ENCODE measurements around the gene NTNG1. TPM values are rescaled to one million over a fixed set of nuclear protein-coding genes. Genes with fewer than 3 reads are reported as not detected.

Gene NTNG1
- total and polyA plus RNA-seq, 2 donors: 1.6 to 5.1 TPM

- Histone ChIP-seq H3K27ac (ENCODE audit: low read depth in 1 of 2, low read length in 1 of 2) (no peak overlapping the region), H3K4me3 (ENCODE audit: low read length in 2 of 2) (no peak overlapping the region), H3K36me3 (ENCODE audit: control insufficient read depth in 2 of 2, insufficient read depth in 2 of 2, low read length in 1 of 2) (no peaks in the 10 kb centered on the region), H3K9me3 (ENCODE audit: control insufficient read depth in 2 of 2, insufficient read depth in 1 of 2, low read length in 1 of 2) (no peaks in the 10 kb centered on the region), H3K27me3 (ENCODE audit: control insufficient read depth in 2 of 2, insufficient read depth in 1 of 2, low read length in 1 of 2) (no peaks in the 10 kb centered on the region), H3K4me1 (ENCODE audit: control insufficient read depth in 2 of 2, insufficient read depth in 2 of 2, low read length in 2 of 2) (peaks cover 0 to 3% of the 10 kb centered on the region in 2 donors)
- DNase-seq (ENCODE audit: low read depth in 6 of 9, low spot score in 9 of 9): no peak
- 57% methylated on average over 5 of the region's 5 CpGs for WGBS
Observed at GRCh38 chr1:107181253-107181969, 40.6 kb downstream of the NTNG1 start.

DNA sequence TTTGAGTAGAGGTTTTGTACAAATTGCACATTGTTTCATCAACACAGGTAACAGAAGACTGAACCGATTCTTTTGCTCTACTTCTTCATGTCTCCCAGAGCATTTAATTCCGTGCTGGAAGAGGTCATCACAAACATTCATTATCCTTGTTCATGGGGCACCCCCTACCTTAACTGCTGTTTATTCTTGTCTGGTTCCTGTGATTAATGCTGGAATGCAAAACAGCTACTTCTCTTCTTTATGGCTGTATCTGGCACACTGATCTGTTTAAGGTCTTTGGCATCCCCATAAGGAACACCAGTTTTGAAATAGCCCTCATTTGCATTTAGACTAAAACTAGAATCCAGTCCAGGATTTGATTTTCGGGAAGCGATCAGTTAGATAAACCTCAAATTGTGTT, 42.2 kb downstream of the NTNG1 start:
- H3K4me1 ChIP-seq (ENCODE audit: control insufficient read depth in 2 of 2, insufficient read depth in 2 of 2, low read length in 2 of 2): peaks cover 0 to 3% of the 10 kb centered on the region in 2 donors
- H3K4me3 ChIP-seq (ENCODE audit: low read length in 2 of 2): no peak overlapping the region
- H3K9me3 ChIP-seq (ENCODE audit: control insufficient read depth in 2 of 2, insufficient read depth in 1 of 2, low read length in 1 of 2): no peaks in the 10 kb centered on the region
- DNase-seq (ENCODE audit: low read depth in 6 of 9, low spot score in 9 of 9): no peak
- no peaks in the 10 kb centered on the region for H3K36me3 ChIP-seq (ENCODE audit: control insufficient read depth in 2 of 2, insufficient read depth in 2 of 2, low read length in 1 of 2)
- WGBS: 88% methylated on average over 4 of the region's 4 CpGs
- H3K27me3 ChIP-seq (ENCODE audit: control insufficient read depth in 2 of 2, insufficient read depth in 1 of 2, low read length in 1 of 2): no peaks in the 10 kb centered on the region
- no peak overlapping the region for H3K27ac ChIP-seq (ENCODE audit: low read depth in 1 of 2, low read length in 1 of 2)

GRCh38 chr1:107184888-107185287, 44.0 kb downstream of the NTNG1 start:
- 52% methylated on average over 2 of the region's 2 CpGs for WGBS

GRCh38 chr1:107187399-107187798, 46.6 kb downstream of the NTNG1 start:
- peak in 1 of 9 donors; percentile 5 for DNase-seq (ENCODE audit: low read depth in 6 of 9, low spot score in 9 of 9)
- peaks cover 0 to 3% of the 10 kb centered on the region in 2 donors for H3K4me1 ChIP-seq (ENCODE audit: control insufficient read depth in 2 of 2, insufficient read depth in 2 of 2, low read length in 2 of 2)
- WGBS: 51% methylated on average over 3 of the region's 3 CpGs
- no peaks in the 10 kb centered on the region for H3K9me3 ChIP-seq (ENCODE audit: control insufficient read depth in 2 of 2, insufficient read depth in 1 of 2, low read length in 1 of 2)
- H3K36me3 ChIP-seq (ENCODE audit: control insufficient read depth in 2 of 2, insufficient read depth in 2 of 2, low read length in 1 of 2): no peaks in the 10 kb centered on the region
- no peak overlapping the region for H3K27ac ChIP-seq (ENCODE audit: low read depth in 1 of 2, low read length in 1 of 2)
- no peaks in the 10 kb centered on the region for H3K27me3 ChIP-seq (ENCODE audit: control insufficient read depth in 2 of 2, insufficient read depth in 1 of 2, low read length in 1 of 2)
- no peak overlapping the region for H3K4me3 ChIP-seq (ENCODE audit: low read length in 2 of 2)

More at GRCh38 chr1:107184888-107185287, 44.0 kb downstream of the NTNG1 start:
- H3K4me1 ChIP-seq (ENCODE audit: control insufficient read depth in 2 of 2, insufficient read depth in 2 of 2, low read length in 2 of 2): peaks cover 0 to 3% of the 10 kb centered on the region in 2 donors
- no peaks in the 10 kb centered on the region for H3K36me3 ChIP-seq (ENCODE audit: control insufficient read depth in 2 of 2, insufficient read depth in 2 of 2, low read length in 1 of 2)
- DNase-seq (ENCODE audit: low read depth in 6 of 9, low spot score in 9 of 9): peak in 1 of 9 donors; percentile 6
- H3K27me3 ChIP-seq (ENCODE audit: control insufficient read depth in 2 of 2, insufficient read depth in 1 of 2, low read length in 1 of 2): no peaks in the 10 kb centered on the region
- no peak overlapping the region for H3K27ac ChIP-seq (ENCODE audit: low read depth in 1 of 2, low read length in 1 of 2)
- H3K9me3 ChIP-seq (ENCODE audit: control insufficient read depth in 2 of 2, insufficient read depth in 1 of 2, low read length in 1 of 2): no peaks in the 10 kb centered on the region
- no peak overlapping the region for H3K4me3 ChIP-seq (ENCODE audit: low read length in 2 of 2)

- H3K4me1 ChIP-seq (ENCODE audit: control insufficient read depth in 2 of 2, insufficient read depth in 2 of 2, low read length in 2 of 2): peaks cover 0 to 3% of the 10 kb centered on the region in 2 donors
- no peak for DNase-seq (ENCODE audit: low read depth in 6 of 9, low spot score in 9 of 9)
- H3K27me3 ChIP-seq (ENCODE audit: control insufficient read depth in 2 of 2, insufficient read depth in 1 of 2, low read length in 1 of 2): no peaks in the 10 kb centered on the region
- H3K27ac ChIP-seq (ENCODE audit: low read depth in 1 of 2, low read length in 1 of 2): no peak overlapping the region
- 98% methylated on average over 3 of the region's 3 CpGs for WGBS
- H3K9me3 ChIP-seq (ENCODE audit: control insufficient read depth in 2 of 2, insufficient read depth in 1 of 2, low read length in 1 of 2): no peaks in the 10 kb centered on the region
- no peaks in the 10 kb centered on the region for H3K36me3 ChIP-seq (ENCODE audit: control insufficient read depth in 2 of 2, insufficient read depth in 2 of 2, low read length in 1 of 2)
- no peak overlapping the region for H3K4me3 ChIP-seq (ENCODE audit: low read length in 2 of 2)
Observed at GRCh38 chr1:107188160-107188559, 47.3 kb downstream of the NTNG1 start.

GRCh38 chr1:107194380-107194779, 53.5 kb downstream of the NTNG1 start:
- Histone ChIP-seq H3K27ac (ENCODE audit: low read depth in 1 of 2, low read length in 1 of 2) (no peak overlapping the region), H3K27me3 (ENCODE audit: control insufficient read depth in 2 of 2, insufficient read depth in 1 of 2, low read length in 1 of 2) (no peaks in the 10 kb centered on the region), H3K4me3 (ENCODE audit: low read length in 2 of 2) (no peak overlapping the region), H3K36me3 (ENCODE audit: control insufficient read depth in 2 of 2, insufficient read depth in 2 of 2, low read length in 1 of 2) (no peaks in the 10 kb centered on the region), H3K9me3 (ENCODE audit: control insufficient read depth in 2 of 2, insufficient read depth in 1 of 2, low read length in 1 of 2) (no peaks in the 10 kb centered on the region), H3K4me1 (ENCODE audit: control insufficient read depth in 2 of 2, insufficient read depth in 2 of 2, low read length in 2 of 2) (no peaks in the 10 kb centered on the region)
- DNase-seq (ENCODE audit: low read depth in 6 of 9, low spot score in 9 of 9): no peak
- 94% methylated on average over 1 of the region's 1 CpG for WGBS

DNA sequence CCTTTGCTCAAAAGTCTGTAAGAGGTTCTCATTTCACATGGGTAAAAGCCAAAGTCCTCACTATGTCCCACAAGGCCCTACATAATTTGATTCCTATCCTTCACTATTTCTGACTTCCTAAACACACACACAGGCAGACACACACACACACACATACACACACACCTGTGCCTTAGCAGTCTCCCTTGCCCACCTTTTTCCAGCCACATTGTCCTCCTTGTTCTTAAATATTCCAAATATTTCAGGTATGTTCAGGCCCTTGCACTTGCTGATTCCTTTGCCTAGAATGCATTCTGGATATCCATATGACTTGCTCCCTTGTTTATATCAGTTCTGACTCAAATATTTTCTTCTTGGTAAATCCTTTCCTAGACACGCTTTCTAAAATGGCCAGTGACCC, 54.6 kb downstream of the NTNG1 start:
- no peak for DNase-seq (ENCODE audit: low read depth in 6 of 9, low spot score in 9 of 9)
- H3K4me1 ChIP-seq (ENCODE audit: control insufficient read depth in 2 of 2, insufficient read depth in 2 of 2, low read length in 2 of 2): no peaks in the 10 kb centered on the region

GRCh38 chr1:107196973-107197562, 56.2 kb downstream of the NTNG1 start:
- DNase-seq (ENCODE audit: low read depth in 6 of 9, low spot score in 9 of 9): peak in 8 of 9 donors; percentile 9 to 60 (median 30)
- 67% methylated on average over 5 of the region's 5 CpGs for WGBS
- Histone ChIP-seq H3K36me3 (ENCODE audit: control insufficient read depth in 2 of 2, insufficient read depth in 2 of 2, low read length in 1 of 2) (no peaks in the 10 kb centered on the region), H3K9me3 (ENCODE audit: control insufficient read depth in 2 of 2, insufficient read depth in 1 of 2, low read length in 1 of 2) (no peaks in the 10 kb centered on the region), H3K27ac (ENCODE audit: low read depth in 1 of 2, low read length in 1 of 2) (no peak overlapping the region), H3K27me3 (ENCODE audit: control insufficient read depth in 2 of 2, insufficient read depth in 1 of 2, low read length in 1 of 2) (no peaks in the 10 kb centered on the region), H3K4me3 (ENCODE audit: low read length in 2 of 2) (no peak overlapping the region), H3K4me1 (ENCODE audit: control insufficient read depth in 2 of 2, insufficient read depth in 2 of 2, low read length in 2 of 2) (no peaks in the 10 kb centered on the region)

More for the DNA sequence above, 54.6 kb downstream of the NTNG1 start:
- Histone ChIP-seq H3K36me3 (ENCODE audit: control insufficient read depth in 2 of 2, insufficient read depth in 2 of 2, low read length in 1 of 2) (no peaks in the 10 kb centered on the region), H3K27ac (ENCODE audit: low read depth in 1 of 2, low read length in 1 of 2) (no peak overlapping the region), H3K27me3 (ENCODE audit: control insufficient read depth in 2 of 2, insufficient read depth in 1 of 2, low read length in 1 of 2) (no peaks in the 10 kb centered on the region), H3K4me3 (ENCODE audit: low read length in 2 of 2) (no peak overlapping the region), H3K9me3 (ENCODE audit: control insufficient read depth in 2 of 2, insufficient read depth in 1 of 2, low read length in 1 of 2) (no peaks in the 10 kb centered on the region)
- 97% methylated on average over 1 of the region's 1 CpG for WGBS

GRCh38 chr1:107198561-107198960, 57.7 kb downstream of the NTNG1 start:
- H3K4me1 ChIP-seq (ENCODE audit: control insufficient read depth in 2 of 2, insufficient read depth in 2 of 2, low read length in 2 of 2): no peaks in the 10 kb centered on the region
- no peaks in the 10 kb centered on the region for H3K27me3 ChIP-seq (ENCODE audit: control insufficient read depth in 2 of 2, insufficient read depth in 1 of 2, low read length in 1 of 2)
- WGBS: 94% methylated on average over 5 of the region's 5 CpGs
- no peak overlapping the region for H3K27ac ChIP-seq (ENCODE audit: low read depth in 1 of 2, low read length in 1 of 2)
- H3K9me3 ChIP-seq (ENCODE audit: control insufficient read depth in 2 of 2, insufficient read depth in 1 of 2, low read length in 1 of 2): no peaks in the 10 kb centered on the region
- H3K36me3 ChIP-seq (ENCODE audit: control insufficient read depth in 2 of 2, insufficient read depth in 2 of 2, low read length in 1 of 2): no peaks in the 10 kb centered on the region
- H3K4me3 ChIP-seq (ENCODE audit: low read length in 2 of 2): no peak overlapping the region
- peak in 1 of 9 donors; percentile 5 for DNase-seq (ENCODE audit: low read depth in 6 of 9, low spot score in 9 of 9)
